Retinal pigment epithelial cell (primary cell): ENCODE measurements around the gene TIAM2.
A peak's percentile ranks its signal among the peaks of the same experiment; 100 is the strongest.
"Not testable (repeated sequence)": the region's sequence is repeated elsewhere in the genome, so short reads cannot be mapped to it uniquely, and the experiment has no call there.

ENCODE experiments used
- DNase-seq: peaks from one replicate; pipeline ENCODE4 v3.0.0-alpha.2; 2010; ENCODE audit warnings: low read depth
- H3K4me3 ChIP-seq: 2 replicates; pipeline ENCODE4 v1.5.1; 2011; ENCODE audit warnings: mild to moderate bottlenecking, low read length, control low read depth, moderate library complexity
- CTCF ChIP-seq: conservative IDR thresholded peaks from 2 replicates; pipeline ENCODE4 v1.5.1; 2011; ENCODE audit warnings: low read depth, low read length, control low read depth, inconsistent platforms

TIAM2 gene

GRCh38 chr6:155090166-155090565 is 95.1 kb downstream of the TIAM2 start:
- TF ChIP-seq CTCF = no peak
- DNase-seq = no peak
- H3K4me3 ChIP-seq = no peak overlapping the region

- DNase-seq = no peak
- no peak for TF ChIP-seq CTCF
- H3K4me3 ChIP-seq = no peak overlapping the region
These were observed 96.6 kb downstream of the TIAM2 start for GRCh38 chr6:155091756-155092155.

- TF ChIP-seq CTCF = no peak
- no peak overlapping the region for H3K4me3 ChIP-seq
- DNase-seq = no peak
These were observed 98.3 kb downstream of the TIAM2 start for GRCh38 chr6:155093430-155093829.

GRCh38 chr6:155100087-155100486 is 105.0 kb downstream of the TIAM2 start:
- TF ChIP-seq CTCF = no peak
- peak; percentile 76 for DNase-seq
- H3K4me3 ChIP-seq = peak overlapping the region; percentile 19

- peak overlapping the region; percentile 19 for H3K4me3 ChIP-seq
- no peak for TF ChIP-seq CTCF
- no peak for DNase-seq
These were observed 105.5 kb downstream of the TIAM2 start for GRCh38 chr6:155100591-155100990.

- DNase-seq = peak; percentile 58
- not testable (repeated sequence) for H3K4me3 ChIP-seq
These were observed 108.0 kb downstream of the TIAM2 start for GRCh38 chr6:155103083-155103645.

GRCh38 chr6:155103816-155104366 is 108.8 kb downstream of the TIAM2 start:
- no peak for TF ChIP-seq CTCF
- DNase-seq = no peak

More at GRCh38 chr6:155103816-155104366, 108.8 kb downstream of the TIAM2 start:
- no peak overlapping the region for H3K4me3 ChIP-seq
